ENCODE data around the gene DEFB112.

The DEFB112 gene

GRCh38 chr6:50076431-50076830 is 26.7 kb upstream of the DEFB112 start:
- no peaks in the 10 kb centered on the region for H3K4me1 ChIP-seq (ENCODE audit: control insufficient read depth, insufficient read depth, low read length)
- H3K27ac ChIP-seq (ENCODE audit: low read length): no peak overlapping the region
- no peak for DNase-seq (ENCODE audit: low read depth, low spot score)
- H3K27me3 ChIP-seq (ENCODE audit: control insufficient read depth, insufficient read depth, low read length): no peaks in the 10 kb centered on the region
- no peaks in the 10 kb centered on the region for H3K9me3 ChIP-seq (ENCODE audit: control insufficient read depth, insufficient read depth, low read length)
- no peaks in the 10 kb centered on the region for H3K36me3 ChIP-seq (ENCODE audit: control insufficient read depth, insufficient read depth, low read length)
- WGBS (ENCODE audit: insufficient coverage, insufficient read length): no CpG with 5 or more reads among the region's 4 CpGs
- H3K4me3 ChIP-seq (ENCODE audit: low read length): no peak overlapping the region

- no peaks in the 10 kb centered on the region for H3K9me3 ChIP-seq (ENCODE audit: control insufficient read depth, insufficient read depth, low read length)
- H3K36me3 ChIP-seq (ENCODE audit: control insufficient read depth, insufficient read depth, low read length): no peaks in the 10 kb centered on the region
- no peaks in the 10 kb centered on the region for H3K27me3 ChIP-seq (ENCODE audit: control insufficient read depth, insufficient read depth, low read length)
- no CpG with 5 or more reads among the region's 1 CpG for WGBS (ENCODE audit: insufficient coverage, insufficient read length)
- no peak for DNase-seq (ENCODE audit: low read depth, low spot score)
- no peaks in the 10 kb centered on the region for H3K4me1 ChIP-seq (ENCODE audit: control insufficient read depth, insufficient read depth, low read length)
- H3K4me3 ChIP-seq (ENCODE audit: low read length): no peak overlapping the region
- no peak overlapping the region for H3K27ac ChIP-seq (ENCODE audit: low read length)
Observed at GRCh38 chr6:50071921-50072320, 22.2 kb upstream of the DEFB112 start.

- Histone ChIP-seq H3K4me3 (ENCODE audit: low read length) (no peak overlapping the region), H3K4me1 (ENCODE audit: control insufficient read depth, insufficient read depth, low read length) (no peaks in the 10 kb centered on the region), H3K9me3 (ENCODE audit: control insufficient read depth, insufficient read depth, low read length) (no peaks in the 10 kb centered on the region), H3K27me3 (ENCODE audit: control insufficient read depth, insufficient read depth, low read length) (no peaks in the 10 kb centered on the region), H3K36me3 (ENCODE audit: control insufficient read depth, insufficient read depth, low read length) (no peaks in the 10 kb centered on the region), H3K27ac (ENCODE audit: low read length) (no peak overlapping the region)
- WGBS (ENCODE audit: insufficient coverage, insufficient read length): no CpG with 5 or more reads among the region's 2 CpGs
- no peak for DNase-seq (ENCODE audit: low read depth, low spot score)
Observed at GRCh38 chr6:50070101-50070500, 20.4 kb upstream of the DEFB112 start.

- no peak overlapping the region for H3K27ac ChIP-seq (ENCODE audit: low read length)
- H3K4me1 ChIP-seq (ENCODE audit: control insufficient read depth, insufficient read depth, low read length): no peaks in the 10 kb centered on the region
- peak; percentile 5 for DNase-seq (ENCODE audit: low read depth, low spot score)
- no CpG with 5 or more reads among the region's 2 CpGs for WGBS (ENCODE audit: insufficient coverage, insufficient read length)
- no peaks in the 10 kb centered on the region for H3K27me3 ChIP-seq (ENCODE audit: control insufficient read depth, insufficient read depth, low read length)
- H3K4me3 ChIP-seq (ENCODE audit: low read length): no peak overlapping the region
- no peaks in the 10 kb centered on the region for H3K36me3 ChIP-seq (ENCODE audit: control insufficient read depth, insufficient read depth, low read length)
- no peaks in the 10 kb centered on the region for H3K9me3 ChIP-seq (ENCODE audit: control insufficient read depth, insufficient read depth, low read length)
Observed at GRCh38 chr6:50062051-50062450, 12.3 kb upstream of the DEFB112 start.

- WGBS (ENCODE audit: insufficient coverage, insufficient read length): no CpG with 5 or more reads among the region's 1 CpG
- Histone ChIP-seq H3K36me3 (ENCODE audit: control insufficient read depth, insufficient read depth, low read length) (no peaks in the 10 kb centered on the region), H3K9me3 (ENCODE audit: control insufficient read depth, insufficient read depth, low read length) (no peaks in the 10 kb centered on the region), H3K27ac (ENCODE audit: low read length) (no peak overlapping the region), H3K4me3 (ENCODE audit: low read length) (no peak overlapping the region), H3K27me3 (ENCODE audit: control insufficient read depth, insufficient read depth, low read length) (no peaks in the 10 kb centered on the region), H3K4me1 (ENCODE audit: control insufficient read depth, insufficient read depth, low read length) (no peaks in the 10 kb centered on the region)
- no peak for DNase-seq (ENCODE audit: low read depth, low spot score)
Observed at GRCh38 chr6:50056242-50056641, 6.5 kb upstream of the DEFB112 start.

- Histone ChIP-seq H3K4me1 (ENCODE audit: control insufficient read depth, insufficient read depth, low read length) (no peaks in the 10 kb centered on the region), H3K27me3 (ENCODE audit: control insufficient read depth, insufficient read depth, low read length) (no peaks in the 10 kb centered on the region), H3K9me3 (ENCODE audit: control insufficient read depth, insufficient read depth, low read length) (no peaks in the 10 kb centered on the region), H3K4me3 (ENCODE audit: low read length) (no peak overlapping the region), H3K27ac (ENCODE audit: low read length) (no peak overlapping the region), H3K36me3 (ENCODE audit: control insufficient read depth, insufficient read depth, low read length) (no peaks in the 10 kb centered on the region)
- WGBS (ENCODE audit: insufficient coverage, insufficient read length): no CpG with 5 or more reads among the region's 3 CpGs
- no peak for DNase-seq (ENCODE audit: low read depth, low spot score)
Observed at GRCh38 chr6:50047026-50047425, 2.7 kb downstream of the DEFB112 start.

- no peaks in the 10 kb centered on the region for H3K36me3 ChIP-seq (ENCODE audit: control insufficient read depth, insufficient read depth, low read length)
- no peaks in the 10 kb centered on the region for H3K4me1 ChIP-seq (ENCODE audit: control insufficient read depth, insufficient read depth, low read length)
- no CpG with 5 or more reads among the region's 18 CpGs for WGBS (ENCODE audit: insufficient coverage, insufficient read length)
- H3K27ac ChIP-seq (ENCODE audit: low read length): no peak overlapping the region
- H3K4me3 ChIP-seq (ENCODE audit: low read length): no peak overlapping the region
- H3K27me3 ChIP-seq (ENCODE audit: control insufficient read depth, insufficient read depth, low read length): no peaks in the 10 kb centered on the region
- peak; percentile 67 for DNase-seq (ENCODE audit: low read depth, low spot score)
- H3K9me3 ChIP-seq (ENCODE audit: control insufficient read depth, insufficient read depth, low read length): no peaks in the 10 kb centered on the region
Observed at GRCh38 chr6:50030777-50031562, 18.8 kb downstream of the DEFB112 start.

- no CpG with 5 or more reads among the region's 14 CpGs for WGBS (ENCODE audit: insufficient coverage, insufficient read length)
- no peaks in the 10 kb centered on the region for H3K4me1 ChIP-seq (ENCODE audit: control insufficient read depth, insufficient read depth, low read length)
- H3K27ac ChIP-seq (ENCODE audit: low read length): no peak overlapping the region
- no peaks in the 10 kb centered on the region for H3K27me3 ChIP-seq (ENCODE audit: control insufficient read depth, insufficient read depth, low read length)
- H3K36me3 ChIP-seq (ENCODE audit: control insufficient read depth, insufficient read depth, low read length): no peaks in the 10 kb centered on the region
- no peak overlapping the region for H3K4me3 ChIP-seq (ENCODE audit: low read length)
- DNase-seq (ENCODE audit: low read depth, low spot score): no peak
- no peaks in the 10 kb centered on the region for H3K9me3 ChIP-seq (ENCODE audit: control insufficient read depth, insufficient read depth, low read length)
Observed at GRCh38 chr6:50030350-50030749, 19.4 kb downstream of the DEFB112 start.

- WGBS (ENCODE audit: insufficient coverage, insufficient read length): no CpG with 5 or more reads among the region's 4 CpGs
- Histone ChIP-seq H3K4me3 (ENCODE audit: low read length) (no peak overlapping the region), H3K36me3 (ENCODE audit: control insufficient read depth, insufficient read depth, low read length) (no peaks in the 10 kb centered on the region), H3K4me1 (ENCODE audit: control insufficient read depth, insufficient read depth, low read length) (no peaks in the 10 kb centered on the region), H3K27me3 (ENCODE audit: control insufficient read depth, insufficient read depth, low read length) (no peaks in the 10 kb centered on the region), H3K27ac (ENCODE audit: low read length) (no peak overlapping the region), H3K9me3 (ENCODE audit: control insufficient read depth, insufficient read depth, low read length) (no peaks in the 10 kb centered on the region)
- DNase-seq (ENCODE audit: low read depth, low spot score): no peak
Observed at GRCh38 chr6:50025258-50025657, 24.5 kb downstream of the DEFB112 start.

- H3K9me3 ChIP-seq (ENCODE audit: control insufficient read depth, insufficient read depth, low read length): no peaks in the 10 kb centered on the region
- H3K27ac ChIP-seq (ENCODE audit: low read length): no peak within 1 kb of the TSS
- H3K4me1 ChIP-seq (ENCODE audit: control insufficient read depth, insufficient read depth, low read length): no peaks in the 10 kb centered on the region
- H3K4me3 ChIP-seq (ENCODE audit: low read length): no peak within 1 kb of the TSS
- no peak for DNase-seq (ENCODE audit: low read depth, low spot score)
- H3K36me3 ChIP-seq (ENCODE audit: control insufficient read depth, insufficient read depth, low read length): no peaks in the 10 kb centered on the region
- no peaks in the 10 kb centered on the region for H3K27me3 ChIP-seq (ENCODE audit: control insufficient read depth, insufficient read depth, low read length)
Observed at GRCh38 chr6:50021894-50022293, 27.8 kb downstream of the DEFB112 start, which contains the start of gene DEFB110. DEFB110 (minus strand) TSS chr6:50021994; CDS start chr6:50021935, 59 bp downstream.

- no peaks in the 10 kb centered on the region for H3K36me3 ChIP-seq (ENCODE audit: control insufficient read depth, insufficient read depth, low read length)
- no peaks in the 10 kb centered on the region for H3K9me3 ChIP-seq (ENCODE audit: control insufficient read depth, insufficient read depth, low read length)
- no peaks in the 10 kb centered on the region for H3K4me1 ChIP-seq (ENCODE audit: control insufficient read depth, insufficient read depth, low read length)
- WGBS (ENCODE audit: insufficient coverage, insufficient read length): no CpG with 5 or more reads among the region's 3 CpGs
- H3K4me3 ChIP-seq (ENCODE audit: low read length): no peak overlapping the region
- no peaks in the 10 kb centered on the region for H3K27me3 ChIP-seq (ENCODE audit: control insufficient read depth, insufficient read depth, low read length)
- no peak overlapping the region for H3K27ac ChIP-seq (ENCODE audit: low read length)
- DNase-seq (ENCODE audit: low read depth, low spot score): no peak
Observed at GRCh38 chr6:50007819-50008218, 41.9 kb downstream of the DEFB112 start.
